ENCODE results near the gene BACH2. TPM values are rescaled to one million over a fixed set of nuclear protein-coding genes. Genes with fewer than 3 reads are reported as not detected.

The BACH2 gene
- total RNA-seq, 1 experiment from 2014 or later, result 0.77 TPM

DNA sequence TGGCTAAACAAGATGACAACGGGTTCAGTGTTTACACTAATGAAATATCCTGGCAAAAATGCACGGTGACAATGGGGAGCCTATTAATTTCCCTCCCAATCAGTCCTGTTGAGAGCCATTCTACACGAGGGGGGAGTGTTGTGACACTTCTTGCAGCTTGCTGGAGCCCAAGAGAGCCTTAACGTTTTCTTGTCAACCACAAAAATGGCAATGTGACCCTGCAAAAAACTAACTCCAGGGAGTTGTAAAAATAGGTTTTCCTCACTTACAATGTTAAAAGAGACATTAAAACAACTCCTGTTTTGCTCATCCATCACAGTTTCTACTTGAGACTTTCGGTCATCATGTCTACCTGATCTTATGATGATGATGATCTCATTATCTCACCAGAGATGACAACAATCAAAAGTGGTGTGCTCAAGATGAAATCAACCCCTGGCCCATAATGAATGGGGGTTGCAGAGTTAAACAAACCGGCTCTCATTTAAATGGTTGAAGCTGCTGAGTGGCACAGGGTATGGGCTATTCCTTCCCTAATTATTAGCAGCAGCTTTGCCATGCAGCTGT is 344.5 kb downstream of the BACH2 start:
- DNase-seq (ENCODE audit: low read depth, low spot score), result no peak
- in situ Hi-C loops (cut with HindIII; ENCODE audit: low pct_unique_long_range_greater_than_20kb, low sequenced_read_pairs), result no loop called here

GRCh38 chr6:89951574-89952104 is 345.0 kb downstream of the BACH2 start:
- in situ Hi-C loops (cut with HindIII; ENCODE audit: low pct_unique_long_range_greater_than_20kb, low sequenced_read_pairs), result no loop called here
- DNase-seq (ENCODE audit: low read depth, low spot score), result no peak

DNA sequence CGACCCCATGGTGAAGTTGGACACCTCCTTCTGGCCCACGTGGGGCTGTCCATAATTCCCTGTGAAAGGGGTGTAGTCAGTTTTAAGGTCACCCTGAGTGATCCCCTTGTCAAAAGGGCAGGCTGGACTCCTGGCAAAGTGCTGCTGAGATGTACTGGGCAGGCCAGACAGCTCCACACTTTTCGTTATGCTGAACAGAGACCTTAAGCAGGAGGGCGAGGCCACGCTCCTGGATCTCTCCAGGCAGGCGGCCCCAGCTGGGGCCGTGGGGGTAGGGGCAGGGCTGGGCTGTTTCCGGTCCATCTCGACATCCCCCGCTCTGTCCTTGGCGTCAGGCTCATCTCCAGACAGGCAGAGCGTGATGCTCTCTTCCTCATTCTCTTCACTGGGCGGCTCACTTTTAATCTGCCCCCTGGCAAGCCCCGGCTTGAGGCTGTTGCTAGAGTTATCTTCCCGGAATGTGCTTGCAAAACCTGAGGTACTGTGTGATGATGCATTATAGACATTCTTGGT is 345.7 kb downstream of the BACH2 start:
- DNase-seq (ENCODE audit: low read depth, low spot score), result no peak
- in situ Hi-C loops (cut with HindIII; ENCODE audit: low pct_unique_long_range_greater_than_20kb, low sequenced_read_pairs), result no loop called here

GRCh38 chr6:89950446-89950845 is 346.2 kb downstream of the BACH2 start:
- no peak for DNase-seq (ENCODE audit: low read depth, low spot score)
- in situ Hi-C loops (cut with HindIII; ENCODE audit: low pct_unique_long_range_greater_than_20kb, low sequenced_read_pairs), result no loop called here

- in situ Hi-C loops (cut with HindIII; ENCODE audit: low pct_unique_long_range_greater_than_20kb, low sequenced_read_pairs), result no loop called here
- DNase-seq (ENCODE audit: low read depth, low spot score), result no peak
Observed at GRCh38 chr6:89948876-89949275, 347.8 kb downstream of the BACH2 start.

DNA sequence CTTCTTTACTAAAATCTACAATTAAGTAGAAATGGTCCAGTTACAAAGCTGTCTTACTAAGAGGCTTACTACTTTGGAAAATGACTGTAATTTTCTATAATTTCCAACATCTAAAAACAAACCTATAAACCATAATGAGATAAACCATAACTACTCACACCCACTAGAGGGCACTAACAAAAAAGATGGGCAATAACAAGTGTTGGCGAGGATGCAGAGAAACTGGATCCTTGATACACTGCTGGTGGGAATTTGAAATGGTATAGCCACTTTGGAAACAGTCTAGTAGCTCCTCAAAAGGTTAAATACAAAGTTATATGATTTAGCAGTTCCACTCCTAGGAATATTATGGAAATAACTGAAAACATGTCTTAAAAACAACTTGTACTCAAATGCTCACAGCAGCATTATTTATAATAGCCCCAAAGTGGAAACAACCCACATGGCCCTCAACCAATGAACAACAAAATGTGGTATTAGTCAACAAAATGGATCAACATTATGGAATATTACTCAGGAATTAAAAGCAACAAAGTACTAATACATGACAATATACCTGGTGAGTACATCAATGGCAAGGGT is 351.7 kb downstream of the BACH2 start:
- DNase-seq (ENCODE audit: low read depth, low spot score), result peak; percentile 35
- in situ Hi-C loops (cut with HindIII; ENCODE audit: low pct_unique_long_range_greater_than_20kb, low sequenced_read_pairs), result no loop called here

GRCh38 chr6:89944181-89944755 is 352.4 kb downstream of the BACH2 start:
- in situ Hi-C loops (cut with HindIII; ENCODE audit: low pct_unique_long_range_greater_than_20kb, low sequenced_read_pairs), result no loop called here
- DNase-seq (ENCODE audit: low read depth, low spot score), result no peak

DNA sequence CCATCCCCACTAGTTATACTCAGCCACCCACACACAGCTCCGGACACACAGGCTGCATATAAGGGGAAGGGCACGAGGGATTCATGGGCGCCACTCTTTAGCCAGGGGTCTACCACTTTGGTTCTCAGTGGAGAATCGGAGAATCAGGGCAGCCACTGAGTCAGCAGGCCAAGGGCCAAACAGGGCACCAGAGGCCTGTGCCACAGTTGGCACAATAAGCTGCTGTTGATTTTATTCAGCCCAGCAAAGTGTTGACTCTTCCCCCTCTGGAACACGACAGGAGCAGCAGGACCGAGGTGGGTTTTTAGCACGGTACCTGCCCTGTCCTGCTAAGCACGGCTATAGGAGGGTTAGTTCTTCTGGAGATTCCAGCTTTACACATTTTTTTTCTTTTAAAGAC is 354.0 kb downstream of the BACH2 start:
- DNase-seq (ENCODE audit: low read depth, low spot score), result no peak
- in situ Hi-C loops (cut with HindIII; ENCODE audit: low pct_unique_long_range_greater_than_20kb, low sequenced_read_pairs), result no loop called here

- in situ Hi-C loops (cut with HindIII; ENCODE audit: low pct_unique_long_range_greater_than_20kb, low sequenced_read_pairs), result no loop called here
- no peak for DNase-seq (ENCODE audit: low read depth, low spot score)
Observed at GRCh38 chr6:89941763-89942497, 354.7 kb downstream of the BACH2 start.

- peak; percentile 80 for DNase-seq (ENCODE audit: low read depth, low spot score)
- in situ Hi-C loops (cut with HindIII; ENCODE audit: low pct_unique_long_range_greater_than_20kb, low sequenced_read_pairs), result no loop called here
Observed at GRCh38 chr6:89941031-89941762, 355.4 kb downstream of the BACH2 start.

- in situ Hi-C loops (cut with HindIII; ENCODE audit: low pct_unique_long_range_greater_than_20kb, low sequenced_read_pairs), result no loop called here
- peak; percentile 85 for DNase-seq (ENCODE audit: low read depth, low spot score)
Observed at GRCh38 chr6:89940225-89941027, 356.2 kb downstream of the BACH2 start.

DNA sequence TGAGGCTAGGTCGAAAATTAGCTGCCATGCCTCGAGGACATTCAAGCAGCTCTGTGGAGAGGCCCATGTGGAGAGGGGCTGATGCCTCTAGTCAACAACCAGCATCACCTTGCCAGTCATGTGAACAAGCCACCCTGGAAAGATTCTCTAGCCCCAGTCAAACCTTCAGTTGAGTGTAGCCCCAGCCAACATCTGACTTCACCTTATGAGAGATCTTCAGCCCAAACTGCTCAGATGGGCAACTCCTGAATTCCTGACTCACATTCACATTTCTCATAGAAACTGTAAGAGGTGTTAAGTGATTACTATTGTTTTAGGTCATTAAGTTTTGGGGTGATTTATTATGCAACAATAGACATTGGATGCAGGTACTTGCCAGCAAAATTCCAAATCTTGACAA is 357.5 kb downstream of the BACH2 start:
- DNase-seq (ENCODE audit: low read depth, low spot score), result no peak
- in situ Hi-C loops (cut with HindIII; ENCODE audit: low pct_unique_long_range_greater_than_20kb, low sequenced_read_pairs), result no loop called here

DNA sequence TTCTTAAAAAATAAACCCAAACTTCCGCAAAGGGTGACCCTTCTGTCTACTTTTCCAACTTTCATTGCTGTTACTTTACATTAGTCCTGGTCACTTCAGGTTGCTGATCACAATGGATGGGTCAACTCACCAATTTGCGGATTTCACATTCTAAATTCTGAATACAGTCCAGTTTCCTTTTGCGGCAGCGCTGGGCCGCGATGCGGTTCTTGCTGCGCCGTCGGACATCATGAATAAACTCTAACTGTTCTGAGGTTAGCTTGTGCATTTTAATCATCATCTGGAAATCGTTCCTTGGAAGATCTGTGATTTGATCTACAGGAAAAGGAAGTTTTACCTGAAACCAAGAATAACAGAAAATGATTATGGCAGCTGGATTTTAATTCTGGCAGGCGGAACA is 358.6 kb downstream of the BACH2 start:
- no peak for DNase-seq (ENCODE audit: low read depth, low spot score)
- in situ Hi-C loops (cut with HindIII; ENCODE audit: low pct_unique_long_range_greater_than_20kb, low sequenced_read_pairs), result no loop called here

DNA sequence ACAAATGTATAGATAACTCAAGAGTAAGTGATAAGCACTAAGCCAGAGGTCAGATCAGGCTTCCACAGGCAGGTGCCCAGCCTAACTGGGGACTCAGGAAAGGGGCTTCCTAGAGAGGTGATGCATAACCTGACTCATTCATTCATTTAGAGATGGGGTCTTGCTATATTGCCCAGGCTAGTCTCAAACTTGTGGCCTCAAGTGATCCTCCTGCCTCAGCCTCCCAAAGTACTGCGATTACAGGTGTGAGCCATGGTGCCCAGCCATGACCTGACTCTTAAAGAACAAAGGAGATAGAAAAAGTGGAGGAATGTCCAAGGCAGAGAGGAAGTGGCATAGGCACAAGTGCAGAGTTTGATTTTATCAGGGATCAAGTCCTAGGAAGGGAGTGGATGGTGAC is 360.5 kb downstream of the BACH2 start:
- DNase-seq (ENCODE audit: low read depth, low spot score), result no peak

GRCh38 chr6:89934685-89935366 is 361.8 kb downstream of the BACH2 start:
- in situ Hi-C loops (cut with HindIII; ENCODE audit: low pct_unique_long_range_greater_than_20kb, low sequenced_read_pairs), result no loop called here

More for the DNA sequence above, 360.5 kb downstream of the BACH2 start:
- in situ Hi-C loops (cut with HindIII; ENCODE audit: low pct_unique_long_range_greater_than_20kb, low sequenced_read_pairs), result no loop called here

DNA sequence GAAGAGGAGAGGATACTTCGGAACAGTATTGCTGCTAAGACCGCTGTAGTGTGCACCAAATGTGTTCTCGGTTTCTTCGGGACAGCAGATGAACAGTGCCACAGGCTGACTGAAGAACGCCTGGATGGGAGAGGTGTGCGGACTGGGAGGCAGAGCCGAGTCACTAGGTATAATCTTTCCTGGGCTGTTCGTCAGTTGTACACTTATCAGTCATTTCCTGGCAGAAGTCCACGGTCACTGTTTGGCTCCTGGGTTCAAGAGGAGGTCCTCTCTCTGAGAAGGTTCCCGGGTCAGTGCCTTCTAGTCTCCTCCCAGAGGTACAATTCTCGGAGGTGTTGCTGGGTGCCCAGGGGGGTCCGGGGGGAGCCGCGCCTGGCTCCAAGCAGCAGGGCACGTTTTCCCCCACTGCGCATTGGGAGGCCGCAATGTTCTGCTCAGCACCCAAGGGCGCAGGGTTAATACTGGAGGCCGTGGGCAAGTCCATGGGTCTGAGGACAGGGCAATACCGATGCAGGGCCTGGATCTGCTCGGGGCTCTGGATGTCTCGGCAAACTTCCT is 364.3 kb downstream of the BACH2 start:
- in situ Hi-C loops (cut with HindIII; ENCODE audit: low pct_unique_long_range_greater_than_20kb, low sequenced_read_pairs), result no loop called here

More at GRCh38 chr6:89934685-89935366, 361.8 kb downstream of the BACH2 start:
- DNase-seq (ENCODE audit: low read depth, low spot score), result no peak

More for the DNA sequence above, 364.3 kb downstream of the BACH2 start:
- no peak for DNase-seq (ENCODE audit: low read depth, low spot score)

Measured in SK-MEL-5 (cell line).